Keratinocyte (primary cell): ENCODE data around the gene LINGO1. TPM values are rescaled to one million over a fixed set of nuclear protein-coding genes. Genes with fewer than 3 reads are reported as not detected.

Experiments used
- DNase-seq: peaks from one replicate; pipeline ENCODE4 v3.0.0-alpha.2; 2011; ENCODE audit warnings: low read depth, missing footprints, low spot score
- FAIRE-seq: peaks from 2 replicates; lab custom pipeline; 2011; peaks lifted over from hg19 to GRCh38; lab: Jason Lieb, UNC
- H2AFZ ChIP-seq: 2 replicates; pipeline ENCODE4 v1.6.0; 2012; ENCODE audit warnings: low read length, control low read depth, inconsistent platforms; ENCODE audit not compliant: control insufficient read depth
- H3K27ac ChIP-seq: 2 replicates; pipeline ENCODE4 v1.5.1; 2011; ENCODE audit warnings: low read length; ENCODE audit not compliant: control insufficient read depth, insufficient read depth
- H3K27me3 ChIP-seq: 3 replicates; pipeline ENCODE4 v1.6.0; 2011; ENCODE audit warnings: low read length; ENCODE audit not compliant: control insufficient read depth, insufficient read depth; ENCODE audit errors: extremely low read depth
- H3K36me3 ChIP-seq, 2 experiments: 2 replicates in 1 of 2; 3 replicates in 1 of 2; pipeline ENCODE4 v1.5.1; 2011; ENCODE audit warnings: low read length in 2 of 2, mild to moderate bottlenecking in 1 of 2; ENCODE audit not compliant: control insufficient read depth in 2 of 2, insufficient read depth in 2 of 2; ENCODE audit errors: extremely low read depth in 1 of 2
- H3K4me1 ChIP-seq: 3 replicates; pipeline ENCODE4 v1.5.1; 2011; ENCODE audit warnings: low read length; ENCODE audit not compliant: control insufficient read depth, insufficient read depth; ENCODE audit errors: extremely low read depth
- H3K4me2 ChIP-seq: 3 replicates; pipeline ENCODE4 v1.6.0; 2011; ENCODE audit warnings: low read depth, low read length; ENCODE audit not compliant: control insufficient read depth, insufficient read depth; ENCODE audit errors: extremely low read depth
- H3K4me3 ChIP-seq, 3 experiments: fragments of 200-600 bp in 1 of 3; sonication (generic) in 1 of 3; 2 replicates in 2 of 3; 3 replicates in 1 of 3; pipeline ENCODE4 v1.5.1; 2011 to 2016; ENCODE audit warnings: low read length in 3 of 3, mild to moderate bottlenecking in 3 of 3, control low read depth in 2 of 3, inconsistent platforms in 1 of 3, low read depth in 1 of 3, mixed read lengths in 1 of 3, mixed run types in 1 of 3, moderate library complexity in 1 of 3; ENCODE audit not compliant: control insufficient read depth in 2 of 3, insufficient read depth in 2 of 3; ENCODE audit errors: extremely low read depth in 1 of 3
- H3K79me2 ChIP-seq: 2 replicates; pipeline ENCODE4 v1.6.0; 2012; ENCODE audit warnings: low read length; ENCODE audit not compliant: control insufficient read depth, insufficient read depth
- H3K9ac ChIP-seq: 3 replicates; pipeline ENCODE4 v1.6.0; 2011; ENCODE audit warnings: low read length; ENCODE audit not compliant: control insufficient read depth, insufficient read depth; ENCODE audit errors: extremely low read depth
- H3K9me1 ChIP-seq: 3 replicates; pipeline ENCODE4 v1.6.0; 2011; ENCODE audit warnings: low read length; ENCODE audit not compliant: control insufficient read depth, insufficient read depth; ENCODE audit errors: extremely low read depth
- H3K9me3 ChIP-seq: 2 replicates; pipeline ENCODE4 v1.5.1; 2012; ENCODE audit warnings: low read depth, low read length; ENCODE audit not compliant: control insufficient read depth
- H4K20me1 ChIP-seq: 3 replicates; pipeline ENCODE4 v1.6.0; 2011; ENCODE audit warnings: low read length; ENCODE audit not compliant: control insufficient read depth, insufficient read depth; ENCODE audit errors: extremely low read depth
- CTCF ChIP-seq, 3 experiments: IDR thresholded peaks in 1 of 3; conservative IDR thresholded peaks in 1 of 3; optimal IDR thresholded peaks in 1 of 3; 2 replicates in 2 of 3; 3 replicates in 1 of 3; pipeline versions ENCODE3 to v1.5.1; 2011; ENCODE audit warnings: low read length in 3 of 3, mild to moderate bottlenecking in 3 of 3, moderate library complexity in 2 of 3, control low read depth in 1 of 3, inconsistent platforms in 1 of 3; ENCODE audit not compliant: insufficient read depth in 2 of 3; ENCODE audit errors: extremely low read depth in 1 of 3
- EZH2 ChIP-seq: IDR thresholded peaks from one replicate; pipeline ENCODE4 v1.6.1; 2012; ENCODE audit warnings: inconsistent platforms, mild to moderate bottlenecking, low read length, moderate library complexity
- dilution Hi-C: fragments of 300-500 bp; cut with MboI; formaldehyde crosslinking; loops from one replicate; pipeline ENCODE4 v1.7.0; 2020; ENCODE audit warnings: low sequenced_read_pairs; ENCODE audit not compliant: extremely low pct_ligation_motif_present
- polyA plus RNA-seq, 5 experiments: library from polyadenylated mRNA; depleted of rRNA in 3 of 5; stranded (reverse) in 3 of 5; stranded (forward) in 1 of 5; unstranded in 1 of 5; fragments of >200 nt; gene quantifications; 1 replicate in 1 of 5; 2 replicates in 3 of 5; 3 replicates in 1 of 5; pipeline versions ENCODE4 v1.2.1 to v1.2.3, GENCODE V29; 2011 to 2012; ENCODE audit warnings: missing spikeins in 2 of 5, low read depth in 1 of 5, low replicate concordance in 1 of 5

The LINGO1 gene
- polyA plus RNA-seq, 1 donor (not counting 4 experiments of a cell fraction or from before 2014, with no cell fraction given), result not detected

GRCh38 chr15:77658304-77658703 is 25.6 kb upstream of the LINGO1 start:
- FAIRE-seq, result no peak
- H3K27me3 ChIP-seq, result peaks cover 43% of the 10 kb centered on the region

GRCh38 chr15:77657634-77658238 is 25.0 kb upstream of the LINGO1 start:
- Histone ChIP-seq H3K9ac (no peak overlapping the region), H2AFZ (no peak overlapping the region), H3K79me2 (no peaks in the 10 kb centered on the region), H3K4me1 (no peaks in the 10 kb centered on the region), H4K20me1 (no peaks in the 10 kb centered on the region), H3K27me3 (peaks cover 43% of the 10 kb centered on the region), H3K9me3 (no peaks in the 10 kb centered on the region), H3K4me2 (no peak overlapping the region), H3K36me3 (no peaks in the 10 kb centered on the region), H3K9me1 (no peaks in the 10 kb centered on the region), H3K27ac (no peak overlapping the region), H3K4me3 (no peak overlapping the region)
- TF ChIP-seq EZH2 (no peak), CTCF (optimal IDR thresholded peaks at IDR 0.05 in 1 of 3, IDR thresholded peaks at IDR 0.05 in 1 of 3, conservative IDR thresholded peaks at IDR 0.05 in 1 of 3; ENCODE audit: extremely low read depth in 1 of 3, insufficient read depth in 2 of 3, low read length in 3 of 3) (no peak)
- dilution Hi-C loops, result no loop called here
- FAIRE-seq (no peak), DNase-seq (no peak)

More at GRCh38 chr15:77658304-77658703, 25.6 kb upstream of the LINGO1 start:
- H4K20me1 ChIP-seq, result no peaks in the 10 kb centered on the region
- H3K27ac ChIP-seq, result no peak overlapping the region
- no peak for DNase-seq
- no peaks in the 10 kb centered on the region for H3K9me1 ChIP-seq
- no peak overlapping the region for H2AFZ ChIP-seq
- H3K36me3 ChIP-seq, result no peaks in the 10 kb centered on the region
- H3K9ac ChIP-seq, result no peak overlapping the region
- no peaks in the 10 kb centered on the region for H3K79me2 ChIP-seq
- no peak overlapping the region for H3K4me3 ChIP-seq
- no peak overlapping the region for H3K4me2 ChIP-seq
- dilution Hi-C loops, result no loop called here
- no peaks in the 10 kb centered on the region for H3K9me3 ChIP-seq
- H3K4me1 ChIP-seq, result no peaks in the 10 kb centered on the region
- TF ChIP-seq CTCF (optimal IDR thresholded peaks at IDR 0.05 in 1 of 3, IDR thresholded peaks at IDR 0.05 in 1 of 3, conservative IDR thresholded peaks at IDR 0.05 in 1 of 3; ENCODE audit: extremely low read depth in 1 of 3, insufficient read depth in 2 of 3, low read length in 3 of 3) (no peak), EZH2 (no peak)
